Measurements from ENCODE around the gene BLM. TPM values are rescaled to one million over a fixed set of nuclear protein-coding genes. Genes with fewer than 3 reads are reported as not detected.

BLM gene
- polyA plus RNA-seq, 2 of the 4 experiments (the other 2 are of a cell fraction), result 10.5 to 15.2 TPM

DNA sequence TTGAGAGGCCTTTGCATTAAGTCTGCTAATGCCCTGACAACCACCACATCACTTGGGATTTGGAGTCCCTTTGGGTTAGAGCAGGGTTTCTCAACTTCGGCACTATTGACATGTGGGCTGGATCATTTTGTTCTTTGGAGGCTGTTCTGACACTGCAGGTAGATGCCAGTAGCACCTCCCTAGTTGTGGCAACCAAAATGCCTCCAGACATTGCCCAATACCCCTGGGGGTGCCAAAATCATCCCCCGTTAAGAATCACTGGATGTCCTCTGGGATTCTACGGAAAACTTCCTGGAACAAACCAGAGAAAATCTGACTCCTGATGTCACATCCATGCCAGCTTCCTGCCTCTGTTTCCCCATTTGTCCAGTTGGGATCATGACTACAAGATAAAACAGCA, 37.2 kb upstream of the BLM start:
- Histone ChIP-seq H3K27ac (no peak overlapping the region), H3K4me1 (peaks cover 9% of the 10 kb centered on the region; the same call in 2 of the 3 replicates), H3K4me3 (no peak overlapping the region), H3K4me2 (no peak overlapping the region), H3K9me3 (no peaks in the 10 kb centered on the region)
- TF ChIP-seq JUN (IDR thresholded peaks at IDR 0.05) (no peak), RNF2 (IDR thresholded peaks at IDR 0.05; ENCODE audit: borderline replicate concordance, low read depth) (no peak)
- DNase-seq (ENCODE audit: low read depth in 1 of 2, low spot score in 1 of 2) (no peak), FAIRE-seq (no peak), ATAC-seq (no peak)
- WGBS (ENCODE audit: missing lambda C conversion rate), result 92% methylated on average over 3 of the region's 3 CpGs
- POLR2A ChIA-PET, result no interaction called here
- CTCF ChIA-PET, result interaction anchor here (1.1 kb wide), 1 partner anchor 206 kb away, joined by 3 read pairs; no protein-coding TSS in a partner anchor

DNA sequence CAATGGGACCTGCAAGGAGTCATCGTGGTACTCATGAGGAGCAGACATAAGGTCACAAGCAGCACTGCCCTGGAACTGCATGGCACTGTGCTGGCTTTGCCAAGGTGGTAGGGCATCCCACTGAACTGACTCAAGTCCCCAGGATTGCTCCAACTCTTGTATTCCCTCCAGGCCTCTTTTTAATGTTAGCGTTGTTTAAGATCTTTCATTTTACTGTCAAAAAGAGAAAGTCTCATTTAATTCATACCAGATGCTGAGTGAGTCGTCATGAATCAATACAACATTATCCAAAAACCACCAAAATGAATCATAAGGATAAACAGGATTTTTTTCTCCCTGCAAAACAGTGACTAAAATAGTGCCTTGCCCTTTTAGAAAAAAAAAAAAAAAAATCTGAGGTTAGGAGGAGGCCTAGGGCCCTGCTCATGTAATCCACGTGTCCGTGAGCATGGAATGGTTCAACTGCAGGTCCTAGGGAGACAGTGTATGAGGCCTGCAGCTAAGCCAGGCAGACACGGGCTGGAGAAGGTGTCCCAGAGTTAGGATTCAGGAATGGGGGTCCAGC, 36.7 kb upstream of the BLM start:
- ATAC-seq (peak; percentile 63 to 68), DNase-seq (ENCODE audit: low read depth in 1 of 2, low spot score in 1 of 2) (no peak), FAIRE-seq (no peak)
- CTCF ChIA-PET, result interaction anchor here (0.6 kb wide), 1 partner anchor 205 kb away, joined by 3 read pairs; no protein-coding TSS in a partner anchor
- H3K9me3 ChIP-seq, result no peaks in the 10 kb centered on the region
- H3K4me2 ChIP-seq, result no peak overlapping the region
- POLR2A ChIA-PET, result no interaction called here
- WGBS (ENCODE audit: missing lambda C conversion rate), result 38% methylated on average over 6 of the region's 6 CpGs
- no peak for TF ChIP-seq ZSCAN20 (CRISPR knock-in tag; IDR thresholded peaks at IDR 0.05)
- TF ChIP-seq, protein P1, sequence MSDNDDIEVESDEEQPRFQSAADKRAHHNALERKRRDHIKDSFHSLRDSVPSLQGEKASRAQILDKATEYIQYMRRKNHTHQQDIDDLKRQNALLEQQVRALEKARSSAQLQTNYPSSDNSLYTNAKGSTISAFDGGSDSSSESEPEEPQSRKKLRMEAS (IDR thresholded peaks at IDR 0.05), result no peak
- no peak for TF ChIP-seq NPAS2 (CRISPR knock-in tag; IDR thresholded peaks at IDR 0.05; ENCODE audit: borderline replicate concordance)
- no peak overlapping the region for H3K4me3 ChIP-seq
- peak overlapping the region in 1 of 2 experiments; percentile 23; a peak in 1 of 6 replicates for H3K27ac ChIP-seq
- H3K4me1 ChIP-seq, result peaks cover 9% of the 10 kb centered on the region; the same call in 2 of the 3 replicates

DNA sequence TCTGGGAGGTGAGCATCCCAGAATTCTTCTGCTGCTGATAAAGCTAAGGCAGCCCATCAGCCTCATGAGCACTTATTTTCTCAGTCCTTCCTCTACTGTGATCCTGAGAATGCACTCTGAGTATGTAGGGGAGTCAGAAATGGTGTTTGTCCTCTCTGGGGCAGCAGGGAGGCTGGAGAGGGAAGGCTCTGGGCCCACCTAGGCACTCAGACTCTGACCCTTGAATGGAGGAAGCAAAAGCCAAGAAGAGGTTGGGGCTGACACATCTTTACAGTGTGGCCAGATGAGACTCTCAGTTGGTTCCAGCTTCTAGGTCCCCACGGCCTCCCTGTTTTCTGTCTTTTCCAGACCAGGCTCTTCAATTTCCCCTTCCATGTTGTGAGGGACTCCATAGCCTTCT, 36.1 kb upstream of the BLM start:
- WGBS (ENCODE audit: missing lambda C conversion rate), result 80% methylated on average over 1 of the region's 1 CpG
- no peak for FAIRE-seq

More for the DNA sequence above, 36.1 kb upstream of the BLM start:
- H3K4me3 ChIP-seq, result no peak overlapping the region
- DNase-seq (ENCODE audit: low read depth in 1 of 2, low spot score in 1 of 2) (no peak), ATAC-seq (peak; percentile 35; a peak in 4 of 6 replicates)
- CTCF ChIA-PET, result interaction anchor here (0.6 kb wide), 1 partner anchor 205 kb away, joined by 3 read pairs; no protein-coding TSS in a partner anchor
- POLR2A ChIA-PET, result no interaction called here
- H3K27ac ChIP-seq, result peak overlapping the region in 1 of 2 experiments; percentile 23; a peak in 1 of 6 replicates
- H3K9me3 ChIP-seq, result no peaks in the 10 kb centered on the region
- TF ChIP-seq, protein P2, sequence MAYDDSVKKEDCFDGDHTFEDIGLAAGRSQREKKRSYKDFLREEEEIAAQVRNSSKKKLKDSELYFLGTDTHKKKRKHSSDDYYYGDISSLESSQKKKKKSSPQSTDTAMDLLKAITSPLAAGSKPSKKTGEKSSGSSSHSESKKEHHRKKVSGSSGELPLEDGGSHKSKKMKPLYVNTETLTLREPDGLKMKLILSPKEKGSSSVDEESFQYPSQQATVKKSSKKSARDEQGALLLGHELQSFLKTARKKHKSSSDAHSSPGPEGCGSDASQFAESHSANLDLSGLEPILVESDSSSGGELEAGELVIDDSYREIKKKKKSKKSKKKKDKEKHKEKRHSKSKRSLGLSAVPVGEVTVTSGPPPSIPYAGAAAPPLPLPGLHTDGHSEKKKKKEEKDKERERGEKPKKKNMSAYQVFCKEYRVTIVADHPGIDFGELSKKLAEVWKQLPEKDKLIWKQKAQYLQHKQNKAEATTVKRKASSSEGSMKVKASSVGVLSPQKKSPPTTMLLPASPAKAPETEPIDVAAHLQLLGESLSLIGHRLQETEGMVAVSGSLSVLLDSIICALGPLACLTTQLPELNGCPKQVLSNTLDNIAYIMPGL (CRISPR knock-in tag; IDR thresholded peaks at IDR 0.05; ENCODE audit: borderline replicate concordance), result no peak
- no peak for TF ChIP-seq ZSCAN20 (CRISPR knock-in tag; IDR thresholded peaks at IDR 0.05)
- no peak for TF ChIP-seq FOSL2 (IDR thresholded peaks at IDR 0.05)
- TF ChIP-seq FOSL2 (CRISPR knock-in tag; IDR thresholded peaks at IDR 0.05), result no peak
- no peak for TF ChIP-seq HOXB13 (CRISPR knock-in tag; IDR thresholded peaks at IDR 0.05; ENCODE audit: low read depth)
- TF ChIP-seq KDM5A (IDR thresholded peaks at IDR 0.05), result no peak
- no peak for TF ChIP-seq FOSB (CRISPR knock-in tag; IDR thresholded peaks at IDR 0.05)
- no peak for TF ChIP-seq NFE2L2 (conservative IDR thresholded peaks at IDR 0.05; ENCODE audit: low read length)
- no peak for TF ChIP-seq PHF8 (IDR thresholded peaks at IDR 0.05; ENCODE audit: borderline replicate concordance, low read depth)
- no peak for TF ChIP-seq RARB (CRISPR knock-in tag; IDR thresholded peaks at IDR 0.05)
- no peak for TF ChIP-seq JUNB (IDR thresholded peaks at IDR 0.05)
- TF ChIP-seq HDAC2 (IDR thresholded peaks at IDR 0.05), result no peak
- TF ChIP-seq, protein P3, sequence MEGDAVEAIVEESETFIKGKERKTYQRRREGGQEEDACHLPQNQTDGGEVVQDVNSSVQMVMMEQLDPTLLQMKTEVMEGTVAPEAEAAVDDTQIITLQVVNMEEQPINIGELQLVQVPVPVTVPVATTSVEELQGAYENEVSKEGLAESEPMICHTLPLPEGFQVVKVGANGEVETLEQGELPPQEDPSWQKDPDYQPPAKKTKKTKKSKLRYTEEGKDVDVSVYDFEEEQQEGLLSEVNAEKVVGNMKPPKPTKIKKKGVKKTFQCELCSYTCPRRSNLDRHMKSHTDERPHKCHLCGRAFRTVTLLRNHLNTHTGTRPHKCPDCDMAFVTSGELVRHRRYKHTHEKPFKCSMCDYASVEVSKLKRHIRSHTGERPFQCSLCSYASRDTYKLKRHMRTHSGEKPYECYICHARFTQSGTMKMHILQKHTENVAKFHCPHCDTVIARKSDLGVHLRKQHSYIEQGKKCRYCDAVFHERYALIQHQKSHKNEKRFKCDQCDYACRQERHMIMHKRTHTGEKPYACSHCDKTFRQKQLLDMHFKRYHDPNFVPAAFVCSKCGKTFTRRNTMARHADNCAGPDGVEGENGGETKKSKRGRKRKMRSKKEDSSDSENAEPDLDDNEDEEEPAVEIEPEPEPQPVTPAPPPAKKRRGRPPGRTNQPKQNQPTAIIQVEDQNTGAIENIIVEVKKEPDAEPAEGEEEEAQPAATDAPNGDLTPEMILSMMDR (IDR thresholded peaks at IDR 0.05), result no peak
- TF ChIP-seq BHLHE40 (IDR thresholded peaks at IDR 0.05; ENCODE audit: low read depth, low read length), result no peak
- TF ChIP-seq CHD4 (IDR thresholded peaks at IDR 0.05; ENCODE audit: borderline replicate concordance), result no peak
- TF ChIP-seq RNF2 (IDR thresholded peaks at IDR 0.05; ENCODE audit: borderline replicate concordance, low read depth), result no peak
- no peak for TF ChIP-seq EP300 (IDR thresholded peaks at IDR 0.05)
- no peak for TF ChIP-seq ZNF302 (CRISPR knock-in tag; IDR thresholded peaks at IDR 0.05)
- TF ChIP-seq FOXS1 (CRISPR knock-in tag; IDR thresholded peaks at IDR 0.05), result no peak
- TF ChIP-seq POLR2A (IDR thresholded peaks at IDR 0.05; ENCODE audit: low read length), result no peak
- TF ChIP-seq TP53 (CRISPR knock-in tag; IDR thresholded peaks at IDR 0.05), result no peak
- peaks cover 9% of the 10 kb centered on the region; the same call in 2 of the 3 replicates for H3K4me1 ChIP-seq
- H3K4me2 ChIP-seq, result no peak overlapping the region
